ENCODE measurements around the gene ITGB4.
A peak's percentile ranks its signal among the peaks of the same experiment; 100 is the strongest.

Gene ITGB4

DNA sequence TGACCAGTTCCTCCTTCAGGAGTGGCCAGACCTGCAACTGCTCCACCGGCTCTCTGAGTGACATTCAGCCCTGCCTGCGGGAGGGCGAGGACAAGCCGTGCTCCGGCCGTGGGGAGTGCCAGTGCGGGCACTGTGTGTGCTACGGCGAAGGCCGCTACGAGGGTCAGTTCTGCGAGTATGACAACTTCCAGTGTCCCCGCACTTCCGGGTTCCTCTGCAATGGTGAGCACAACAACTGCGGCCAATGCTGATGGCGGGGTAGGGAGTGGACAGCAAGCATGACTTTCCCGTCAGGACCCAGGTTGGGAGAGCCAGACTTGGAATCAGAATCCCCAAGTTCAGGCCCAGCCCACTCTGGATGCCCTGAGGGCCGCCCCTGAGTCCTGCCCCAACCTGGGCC is 12.2 kb downstream of the ITGB4 start:
- DNase-seq: no peak

- DNase-seq: no peak
These were observed 13.5 kb downstream of the ITGB4 start for GRCh38 chr17:75734674-75735294.

- DNase-seq: no peak
These were observed 15.0 kb downstream of the ITGB4 start for GRCh38 chr17:75736173-75736835.

- DNase-seq: no peak
These were observed 16.1 kb downstream of the ITGB4 start for GRCh38 chr17:75737133-75737962.

DNA sequence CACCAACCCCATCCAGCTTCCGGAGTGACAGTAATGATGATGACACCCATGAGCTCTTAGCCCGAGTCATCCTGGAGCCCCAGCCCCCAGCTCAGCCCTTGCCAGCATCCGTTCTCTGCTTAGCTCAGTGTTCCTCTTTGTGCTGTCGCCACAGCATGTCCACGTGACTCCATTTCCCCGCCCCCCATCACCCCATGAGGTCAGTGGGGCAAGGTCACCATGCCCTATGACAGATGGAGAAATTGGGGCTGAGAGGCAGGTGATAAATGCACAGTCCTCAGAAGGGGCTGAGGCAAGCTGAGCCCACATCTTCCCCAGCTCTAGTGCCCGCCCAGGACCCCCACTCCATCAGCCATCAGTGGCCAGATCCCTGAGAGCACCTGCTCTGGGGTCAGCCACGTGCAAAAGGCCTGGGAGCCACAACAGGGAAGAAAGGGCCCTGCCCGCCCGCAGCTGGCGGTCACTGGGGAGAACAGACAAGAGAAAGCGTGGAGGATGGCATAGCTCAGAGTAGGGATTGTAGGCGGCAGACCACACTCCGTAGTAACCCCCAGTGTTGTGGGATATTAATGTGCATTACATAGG is 17.1 kb downstream of the ITGB4 start:
- DNase-seq: no peak

GRCh38 chr17:75739174-75739573 is 17.9 kb downstream of the ITGB4 start:
- DNase-seq: no peak

DNA sequence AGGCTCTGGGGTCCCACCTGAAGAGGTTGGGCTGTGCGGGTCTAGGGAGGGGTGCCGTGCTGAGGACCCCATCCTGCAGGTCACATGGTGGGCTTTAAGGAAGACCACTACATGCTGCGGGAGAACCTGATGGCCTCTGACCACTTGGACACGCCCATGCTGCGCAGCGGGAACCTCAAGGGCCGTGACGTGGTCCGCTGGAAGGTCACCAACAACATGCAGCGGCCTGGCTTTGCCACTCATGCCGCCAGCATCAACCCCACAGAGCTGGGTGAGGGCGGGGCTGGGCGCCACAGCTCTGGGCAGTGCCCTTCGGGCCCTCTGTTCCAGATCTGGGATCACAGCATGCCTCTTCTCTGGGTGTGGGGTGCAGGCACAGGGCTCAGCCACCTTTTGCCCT is 18.5 kb downstream of the ITGB4 start:
- no peak for DNase-seq

DNA sequence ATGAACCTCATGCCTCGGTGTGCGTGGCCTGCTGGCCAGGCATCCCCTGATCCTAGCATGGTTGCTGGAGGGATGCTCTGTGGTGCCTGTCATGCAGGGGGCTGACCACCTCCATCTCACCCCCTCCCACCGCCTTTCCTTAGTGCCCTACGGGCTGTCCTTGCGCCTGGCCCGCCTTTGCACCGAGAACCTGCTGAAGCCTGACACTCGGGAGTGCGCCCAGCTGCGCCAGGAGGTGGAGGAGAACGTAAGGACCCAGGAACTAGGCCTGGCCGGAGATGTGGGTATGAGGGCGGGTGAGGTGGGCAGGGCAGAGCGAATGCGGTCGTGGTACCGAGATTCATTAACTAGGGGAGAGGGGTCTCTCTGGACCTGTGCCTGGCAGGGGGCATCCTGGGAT is 19.0 kb downstream of the ITGB4 start:
- DNase-seq: no peak

GRCh38 chr17:75740631-75741077 is 19.4 kb downstream of the ITGB4 start:
- no peak for DNase-seq

DNA sequence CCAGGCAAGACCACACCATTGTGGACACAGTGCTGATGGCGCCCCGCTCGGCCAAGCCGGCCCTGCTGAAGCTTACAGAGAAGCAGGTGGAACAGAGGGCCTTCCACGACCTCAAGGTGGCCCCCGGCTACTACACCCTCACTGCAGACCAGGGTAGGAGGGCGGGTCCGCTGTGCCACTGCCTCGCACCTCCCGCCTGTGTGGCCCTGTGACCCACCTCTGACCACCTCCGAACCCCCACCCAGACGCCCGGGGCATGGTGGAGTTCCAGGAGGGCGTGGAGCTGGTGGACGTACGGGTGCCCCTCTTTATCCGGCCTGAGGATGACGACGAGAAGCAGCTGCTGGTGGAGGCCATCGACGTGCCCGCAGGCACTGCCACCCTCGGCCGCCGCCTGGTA is 21.1 kb downstream of the ITGB4 start:
- DNase-seq: no peak

- DNase-seq: no peak
These were observed 22.5 kb downstream of the ITGB4 start for GRCh38 chr17:75743625-75744206.

- DNase-seq: no peak
These were observed 27.4 kb downstream of the ITGB4 start for GRCh38 chr17:75748706-75749105.

DNA sequence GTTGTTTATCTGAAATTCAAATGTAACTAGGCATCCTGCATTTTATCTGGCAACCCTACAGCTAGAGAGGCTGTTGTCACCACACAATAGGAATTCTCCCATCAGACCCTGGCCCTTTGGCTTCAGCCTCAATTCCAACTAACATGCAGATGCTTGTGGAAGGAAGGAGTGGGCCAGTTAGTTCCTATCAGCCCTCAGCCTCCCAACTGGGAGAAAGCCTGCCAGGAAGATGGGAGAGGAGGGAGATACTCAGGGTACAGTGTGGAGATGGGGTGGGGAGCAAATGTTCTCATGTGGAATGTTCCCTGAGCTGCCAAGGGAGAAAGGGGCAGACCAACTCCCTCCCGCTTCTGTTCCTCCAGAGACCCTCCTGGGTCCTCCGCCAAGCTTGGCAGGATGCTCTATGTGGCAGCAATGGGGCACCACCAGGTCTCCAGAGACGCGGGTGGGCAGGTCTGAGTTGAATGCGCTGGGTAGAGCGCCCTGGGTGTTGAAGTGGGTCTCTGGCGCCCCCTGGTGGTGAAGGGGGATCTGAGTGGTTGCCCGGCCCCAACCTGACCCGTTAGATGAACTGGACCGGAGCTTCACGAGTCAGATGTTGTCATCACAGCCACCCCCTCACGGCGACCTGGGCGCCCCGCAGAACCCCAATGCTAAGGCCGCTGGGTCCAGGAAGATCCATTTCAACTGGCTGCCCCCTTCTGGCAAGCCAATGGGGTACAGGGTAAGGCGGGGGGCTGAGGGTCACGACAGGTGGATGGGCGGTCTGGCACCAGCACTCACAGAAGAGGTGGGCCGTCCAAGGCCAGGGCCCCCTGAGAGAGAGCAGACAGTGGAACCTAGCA is 28.5 kb downstream of the ITGB4 start:
- peak in 1 of 2 experiments; percentile 49 for DNase-seq

DNA sequence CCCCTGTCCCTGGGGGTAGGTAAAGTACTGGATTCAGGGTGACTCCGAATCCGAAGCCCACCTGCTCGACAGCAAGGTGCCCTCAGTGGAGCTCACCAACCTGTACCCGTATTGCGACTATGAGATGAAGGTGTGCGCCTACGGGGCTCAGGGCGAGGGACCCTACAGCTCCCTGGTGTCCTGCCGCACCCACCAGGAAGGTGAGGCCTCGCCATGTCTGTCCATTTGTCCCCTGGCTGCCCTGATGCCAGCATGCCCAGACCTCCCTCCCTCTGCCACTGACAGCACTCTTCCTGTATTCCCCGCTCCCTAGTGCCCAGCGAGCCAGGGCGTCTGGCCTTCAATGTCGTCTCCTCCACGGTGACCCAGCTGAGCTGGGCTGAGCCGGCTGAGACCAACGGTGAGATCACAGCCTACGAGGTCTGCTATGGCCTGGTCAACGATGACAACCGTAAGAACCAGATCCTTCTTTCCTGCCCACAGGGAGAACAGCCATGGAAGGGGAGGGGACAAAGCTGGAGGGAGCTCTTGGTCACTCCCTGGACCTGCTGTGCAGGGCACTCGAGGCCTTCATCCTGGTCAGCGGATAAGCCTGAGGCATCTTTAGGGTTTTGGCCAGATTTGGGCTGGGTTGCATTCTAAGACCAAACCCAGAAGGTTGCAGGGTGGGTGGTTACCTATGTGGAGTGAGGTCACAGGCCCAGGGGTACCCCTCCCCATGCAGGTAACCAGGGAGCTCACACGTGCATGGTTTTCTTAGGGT is 29.6 kb downstream of the ITGB4 start:
- no peak for DNase-seq

GRCh38 chr17:75751676-75752404 is 30.6 kb downstream of the ITGB4 start:
- no peak for DNase-seq

GRCh38 chr17:75752405-75752709 is 31.1 kb downstream of the ITGB4 start:
- no peak for DNase-seq

DNA sequence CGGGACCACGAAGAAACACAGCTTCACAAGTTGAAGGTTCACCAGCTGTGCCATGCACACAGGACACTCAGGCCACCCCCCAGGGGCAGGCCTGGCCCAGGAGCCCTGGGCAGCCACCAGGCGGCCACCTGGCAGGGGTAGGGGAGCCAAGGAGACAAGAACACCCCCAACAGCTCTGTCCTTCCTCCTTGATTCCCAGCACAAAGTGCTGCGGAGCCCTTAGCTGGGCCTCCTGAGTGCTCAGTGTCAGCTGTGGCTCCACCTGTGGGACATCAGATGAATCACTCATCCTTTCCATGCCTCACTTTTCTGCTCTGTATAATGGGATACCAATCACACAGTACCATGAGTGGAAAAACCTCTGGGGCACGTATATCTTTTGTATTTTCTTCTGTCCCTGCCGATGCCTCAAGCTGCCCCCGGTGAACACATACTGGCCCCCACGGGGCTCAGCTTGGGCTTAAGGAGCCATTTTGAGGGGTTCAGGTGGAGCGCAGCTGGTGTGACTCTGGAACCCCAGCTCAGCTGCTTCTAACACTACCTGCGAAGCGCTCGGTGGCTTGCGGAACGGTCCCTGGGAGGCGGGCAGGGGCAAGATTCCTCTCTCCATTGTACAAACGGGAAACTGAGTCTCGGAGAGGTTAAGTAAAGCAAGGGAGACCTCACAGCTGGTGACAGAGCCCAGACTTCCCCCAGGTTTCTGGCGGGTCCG is 31.7 kb downstream of the ITGB4 start:
- no peak for DNase-seq

- no peak for DNase-seq
These were observed 32.5 kb downstream of the ITGB4 start for GRCh38 chr17:75753514-75754377.
